HCT116 (cell line): ENCODE results near the gene NR2F2. TPM values are rescaled to one million over a fixed set of nuclear protein-coding genes. Genes with fewer than 3 reads are reported as not detected.

Experiments
- ATAC-seq: fragments of 200-7000 bp; cut with Tn5 transposase; 2 replicates; pipeline ENCODE4 v1.9.1; 2020; ENCODE audit warnings: mild to moderate bottlenecking, moderate library complexity
- BruUV-seq: library from RNA; stranded (reverse); fragments of 400-500 nt; replicated peaks from 2 replicates; lab custom pipeline; 2021; lab: Mats Ljungman, UMichigan
- CTCF ChIA-PET: fragments of 300-600 bp; sonication (Branson Sonifier 250); formaldehyde crosslinking; loops from one replicate; lab custom pipeline; 2021; ENCODE audit warnings: antibody characterized with exemption; lab: Charles Lee
- POLR2A ChIA-PET: fragments of 300-600, 350-600 bp; sonication (Branson Sonifier 250); formaldehyde crosslinking; loops from one replicate; lab custom pipeline; 2021; ENCODE audit warnings: antibody characterized with exemption; lab: Charles Lee
- RAD21 ChIA-PET, 2 experiments: fragments of 300-600 bp; sonication (Branson Sonifier 250); formaldehyde crosslinking; loops; one replicate each; lab custom pipeline; 2023; ENCODE audit warnings: low total read pairs in 2 of 2; ENCODE audit not compliant: uncharacterized antibody in 2 of 2, unreplicated experiment in 2 of 2, low non-redundant PET in 1 of 2; lab: Charles Lee
- DNase-seq: peaks from one replicate; pipeline ENCODE4 v3.0.0-alpha.2; 2010; ENCODE audit warnings: low read depth, low spot score
- H2AFZ ChIP-seq: fragments of 200-600 bp; shearing (Covaris generic), sonication (generic); 2 replicates; pipeline ENCODE4 v1.6.1; 2017; ENCODE audit warnings: low read depth, mixed run types, mixed read lengths, antibody characterized with exemption, low read length; ENCODE audit not compliant: poor library complexity, severe bottlenecking
- H3K27ac ChIP-seq: 2 replicates; pipeline ENCODE4 v1.5.1; 2012; ENCODE audit warnings: low read depth, low read length
- H3K27me3 ChIP-seq: fragments of 200-600 bp; sonication (generic); 2 replicates; pipeline ENCODE4 v1.6.1; 2016; ENCODE audit warnings: mixed run types, low read length, mixed read lengths; ENCODE audit not compliant: insufficient read depth
- H3K36me3 ChIP-seq, 2 experiments: fragments of 200-500 bp in 1 of 2; fragments of 200-600 bp in 1 of 2; sonication (Bioruptor generic) in 1 of 2; sonication (generic) in 1 of 2; 2 replicates each; pipeline versions ENCODE4 v1.5.1 to v1.6.1; 2014 to 2016; ENCODE audit warnings: low read length in 2 of 2, inconsistent platforms in 1 of 2, mixed read lengths in 1 of 2, mixed run types in 1 of 2; ENCODE audit not compliant: insufficient read depth in 2 of 2, control insufficient read depth in 1 of 2
- H3K4me1 ChIP-seq, 2 experiments: fragments of 200-600 bp in 1 of 2; sonication (generic) in 1 of 2; 2 replicates each; pipeline versions ENCODE4 v1.5.1 to v1.6.1; 2012 to 2017; ENCODE audit warnings: low read length in 2 of 2, inconsistent platforms in 1 of 2, mild to moderate bottlenecking in 1 of 2, mixed read lengths in 1 of 2, mixed run types in 1 of 2, moderate library complexity in 1 of 2; ENCODE audit not compliant: insufficient read depth in 2 of 2, control insufficient read depth in 1 of 2
- H3K4me2 ChIP-seq: fragments of 200-600 bp; sonication (generic); 2 replicates; pipeline ENCODE4 v1.6.1; 2017; ENCODE audit warnings: mixed run types, low read length, mixed read lengths
- H3K4me3 ChIP-seq, 2 experiments: fragments of 200-600 bp in 1 of 2; sonication (generic) in 1 of 2; replicated peaks in 1 of 2; 2 replicates each; pipeline ENCODE4 v1.5.1; 2011 to 2016; ENCODE audit warnings: low read length in 2 of 2, control low read depth in 1 of 2, low read depth in 1 of 2, mild to moderate bottlenecking in 1 of 2, mixed read lengths in 1 of 2, mixed run types in 1 of 2
- H3K79me2 ChIP-seq: fragments of 200-600 bp; sonication (generic); 2 replicates; pipeline ENCODE4 v1.6.1; 2017; ENCODE audit warnings: mild to moderate bottlenecking, mixed run types, low read length, moderate library complexity, mixed read lengths; ENCODE audit not compliant: insufficient read depth
- H3K9ac ChIP-seq: fragments of 200-600 bp; sonication (generic); 2 replicates; pipeline ENCODE4 v1.6.1; 2016; ENCODE audit warnings: low read length, mixed read lengths
- H3K9me2 ChIP-seq: fragments of 200-600 bp; sonication (generic), shearing (Covaris generic); 2 replicates; pipeline ENCODE4 v1.6.1; 2017; ENCODE audit warnings: mixed run types, mild to moderate bottlenecking, moderate library complexity; ENCODE audit not compliant: insufficient read depth
- H3K9me3 ChIP-seq, 2 experiments: fragments of 200-500 bp in 1 of 2; fragments of 200-600 bp in 1 of 2; sonication (Bioruptor generic) in 1 of 2; sonication (generic) in 1 of 2; 2 replicates each; pipeline ENCODE4 v1.6.1; 2014 to 2017; ENCODE audit warnings: low read length in 2 of 2, mixed read lengths in 2 of 2, inconsistent platforms in 1 of 2, low read depth in 1 of 2, mild to moderate bottlenecking in 1 of 2, mixed run types in 1 of 2, moderate library complexity in 1 of 2; ENCODE audit not compliant: control insufficient read depth in 1 of 2, insufficient read depth in 1 of 2
- H4K20me1 ChIP-seq: fragments of 200-600 bp; sonication (generic), shearing (Covaris generic); 2 replicates; pipeline ENCODE4 v1.6.1; 2017; ENCODE audit warnings: mixed run types, mild to moderate bottlenecking, moderate library complexity; ENCODE audit not compliant: insufficient read depth
- ATF3 ChIP-seq: IDR thresholded peaks from 2 replicates; pipeline ENCODE4 v1.6.1; 2012
- CEBPB ChIP-seq: IDR thresholded peaks from 2 replicates; pipeline ENCODE4 v1.6.1; 2012; ENCODE audit warnings: low read depth
- EGR1 ChIP-seq: IDR thresholded peaks from 2 replicates; pipeline ENCODE4 v1.6.1; 2012; ENCODE audit warnings: low read depth
- EZH2 ChIP-seq: fragments of 200-600 bp; sonication (generic); IDR thresholded peaks from 2 replicates; pipeline ENCODE4 v1.6.1; 2017; ENCODE audit warnings: antibody characterized with exemption, mixed run types
- EZH2phosphoT487 ChIP-seq: fragments of 200-600 bp; IDR thresholded peaks from 2 replicates; pipeline ENCODE4 v1.6.1; 2018; ENCODE audit warnings: antibody characterized with exemption, borderline replicate concordance
- FOSL1 ChIP-seq: IDR thresholded peaks from 2 replicates; pipeline ENCODE4 v1.6.1; 2012; ENCODE audit warnings: low read depth
- POLR2AphosphoS5 ChIP-seq: IDR thresholded peaks from 2 replicates; pipeline ENCODE4 v1.6.1; 2011; ENCODE audit warnings: mild to moderate bottlenecking, low read depth, low read length, moderate library complexity
- RAD21 ChIP-seq: IDR thresholded peaks from 2 replicates; pipeline ENCODE4 v1.6.1; 2012; ENCODE audit warnings: low read depth, mild to moderate bottlenecking
- TCF7L2 ChIP-seq: IDR thresholded peaks from 2 replicates; pipeline ENCODE4 v1.7.0; 2011; ENCODE audit warnings: borderline replicate concordance, inconsistent platforms; ENCODE audit not compliant: insufficient read depth, insufficient read length; ENCODE audit errors: extremely low read depth
- YY1 ChIP-seq: IDR thresholded peaks from 2 replicates; pipeline ENCODE4 v1.6.1; 2011; ENCODE audit warnings: low read length, low read depth, moderate library complexity, mild to moderate bottlenecking; ENCODE audit not compliant: insufficient replicate concordance; ENCODE audit errors: extremely low read depth
- ZFX ChIP-seq: fragments of 450-650 bp; IDR thresholded peaks from 2 replicates; pipeline ENCODE4 v1.6.1; 2017
- ZNF274 ChIP-seq: fragments of 200-500 bp; sonication (Bioruptor generic); IDR thresholded peaks from 2 replicates; pipeline ENCODE4 v1.6.1; 2014; ENCODE audit warnings: mild to moderate bottlenecking, low read depth, low read length, inconsistent platforms
- intact Hi-C: fragments of 100-400 bp; cut with micrococcal nuclease; formaldehyde crosslinking; loops from 2 replicates; pipeline ENCODE4 v1.10.0; 2022
- total RNA-seq: library from RNA; stranded (reverse); gene quantifications from one replicate; pipeline ENCODE4 v1.2.1, GENCODE V29; 2021; ENCODE audit not compliant: unreplicated experiment
- TF ChIP-seq, protein P1 (sequence below): IDR thresholded peaks from 2 replicates; pipeline ENCODE4 v1.6.1; 2012
- TF ChIP-seq, protein P2 (sequence below): IDR thresholded peaks from 2 replicates; pipeline ENCODE4 v1.6.1; 2011; ENCODE audit warnings: mild to moderate bottlenecking, low read length, moderate library complexity; ENCODE audit not compliant: insufficient replicate concordance; ENCODE audit errors: extremely low read depth
- TF ChIP-seq, protein P3 (sequence below): IDR thresholded peaks from 2 replicates; pipeline ENCODE4 v1.6.1; 2012; ENCODE audit warnings: low read depth

NR2F2 gene
- total RNA-seq, 1 experiment from 2014 or later, result 61.4 TPM

DNA sequence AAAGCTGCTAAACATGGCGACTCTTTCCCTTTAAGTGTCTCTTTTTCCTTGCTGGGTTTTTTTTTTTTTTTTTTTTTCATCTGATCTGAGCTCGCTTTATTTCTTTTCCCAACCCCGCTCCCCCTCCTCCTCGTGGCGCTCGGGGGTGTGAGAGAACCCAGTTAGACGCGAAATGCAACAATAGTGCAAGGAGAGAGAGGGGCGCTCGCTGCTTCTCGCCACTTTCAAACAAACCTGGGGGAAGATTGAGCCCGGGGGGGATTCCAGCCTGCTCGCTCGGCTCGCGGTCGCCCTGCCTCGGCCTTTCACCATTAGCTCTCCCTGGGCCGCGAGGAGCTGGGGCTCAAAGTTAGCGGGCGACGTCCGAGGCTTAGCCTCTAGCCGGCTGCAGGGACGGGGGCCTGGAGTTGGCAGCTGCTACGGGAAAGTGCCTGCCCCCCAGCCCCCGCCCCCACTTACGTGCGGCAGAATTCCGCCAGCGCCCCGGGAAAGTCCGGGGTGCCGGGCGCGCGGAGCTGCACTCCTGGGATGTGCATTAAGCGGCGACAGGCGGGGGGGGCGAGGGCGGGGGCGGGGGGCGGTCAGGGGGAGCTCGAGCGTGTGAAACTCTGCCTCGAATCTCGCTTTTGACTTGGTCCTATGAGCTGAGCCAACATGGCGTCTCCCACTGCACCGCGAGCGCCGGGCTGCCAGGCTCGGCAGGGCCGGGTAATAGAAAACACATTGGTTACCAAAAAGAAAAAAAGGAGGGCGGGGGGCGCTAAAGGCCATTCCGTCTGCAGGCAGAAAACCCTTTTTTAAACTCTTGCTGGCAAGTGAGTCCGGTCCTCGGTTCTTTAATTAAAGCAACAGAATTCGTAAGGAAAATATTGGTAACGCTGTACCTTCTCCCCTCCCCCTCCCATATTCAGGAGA lies 10.4 kb downstream of the NR2F2 start:
- POLR2A ChIA-PET, result no interaction called here
- no peak overlapping the region for H3K9ac ChIP-seq
- H3K9me3 ChIP-seq, result no peaks in the 10 kb centered on the region
- CTCF ChIA-PET, result no interaction called here
- peaks cover 99% of the 10 kb centered on the region for H3K79me2 ChIP-seq
- H3K27ac ChIP-seq, result no peak overlapping the region
- no peak overlapping the region for H2AFZ ChIP-seq
- H3K36me3 ChIP-seq, result peaks cover 21 to 50% of the 10 kb centered on the region in 2 experiments
- intact Hi-C loops, result no loop called here
- H4K20me1 ChIP-seq, result peaks cover 19% of the 10 kb centered on the region; the same call in 1 of the 2 replicates
- DNase-seq (no peak), ATAC-seq (no peak)
- H3K4me3 ChIP-seq, result no peak overlapping the region
- peaks cover 7 to 26% of the 10 kb centered on the region in 2 experiments; a peak in 3 of 4 replicates for H3K4me1 ChIP-seq
- H3K9me2 ChIP-seq, result no peaks in the 10 kb centered on the region
- no peak overlapping the region for H3K4me2 ChIP-seq
- RAD21 ChIA-PET, result no interaction called here
- no TSS peak for BruUV-seq
- no peaks in the 10 kb centered on the region for H3K27me3 ChIP-seq
- TF ChIP-seq EZH2 (no peak), POLR2AphosphoS5 (no peak), ZFX (no peak), EZH2phosphoT487 (no peak), EGR1 (no peak), CEBPB (no peak), YY1 (no peak), FOSL1 (no peak), RAD21 (no peak), TCF7L2 (no peak), ZNF274 (no peak), ATF3 (no peak)
- TF ChIP-seq, protein P1, sequence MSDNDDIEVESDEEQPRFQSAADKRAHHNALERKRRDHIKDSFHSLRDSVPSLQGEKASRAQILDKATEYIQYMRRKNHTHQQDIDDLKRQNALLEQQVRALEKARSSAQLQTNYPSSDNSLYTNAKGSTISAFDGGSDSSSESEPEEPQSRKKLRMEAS, result no peak
- TF ChIP-seq, protein P2, sequence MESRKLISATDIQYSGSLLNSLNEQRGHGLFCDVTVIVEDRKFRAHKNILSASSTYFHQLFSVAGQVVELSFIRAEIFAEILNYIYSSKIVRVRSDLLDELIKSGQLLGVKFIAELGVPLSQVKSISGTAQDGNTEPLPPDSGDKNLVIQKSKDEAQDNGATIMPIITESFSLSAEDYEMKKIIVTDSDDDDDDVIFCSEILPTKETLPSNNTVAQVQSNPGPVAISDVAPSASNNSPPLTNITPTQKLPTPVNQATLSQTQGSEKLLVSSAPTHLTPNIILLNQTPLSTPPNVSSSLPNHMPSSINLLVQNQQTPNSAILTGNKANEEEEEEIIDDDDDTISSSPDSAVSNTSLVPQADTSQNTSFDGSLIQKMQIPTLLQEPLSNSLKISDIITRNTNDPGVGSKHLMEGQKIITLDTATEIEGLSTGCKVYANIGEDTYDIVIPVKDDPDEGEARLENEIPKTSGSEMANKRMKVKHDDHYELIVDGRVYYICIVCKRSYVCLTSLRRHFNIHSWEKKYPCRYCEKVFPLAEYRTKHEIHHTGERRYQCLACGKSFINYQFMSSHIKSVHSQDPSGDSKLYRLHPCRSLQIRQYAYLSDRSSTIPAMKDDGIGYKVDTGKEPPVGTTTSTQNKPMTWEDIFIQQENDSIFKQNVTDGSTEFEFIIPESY, result no peak
- TF ChIP-seq, protein P3, sequence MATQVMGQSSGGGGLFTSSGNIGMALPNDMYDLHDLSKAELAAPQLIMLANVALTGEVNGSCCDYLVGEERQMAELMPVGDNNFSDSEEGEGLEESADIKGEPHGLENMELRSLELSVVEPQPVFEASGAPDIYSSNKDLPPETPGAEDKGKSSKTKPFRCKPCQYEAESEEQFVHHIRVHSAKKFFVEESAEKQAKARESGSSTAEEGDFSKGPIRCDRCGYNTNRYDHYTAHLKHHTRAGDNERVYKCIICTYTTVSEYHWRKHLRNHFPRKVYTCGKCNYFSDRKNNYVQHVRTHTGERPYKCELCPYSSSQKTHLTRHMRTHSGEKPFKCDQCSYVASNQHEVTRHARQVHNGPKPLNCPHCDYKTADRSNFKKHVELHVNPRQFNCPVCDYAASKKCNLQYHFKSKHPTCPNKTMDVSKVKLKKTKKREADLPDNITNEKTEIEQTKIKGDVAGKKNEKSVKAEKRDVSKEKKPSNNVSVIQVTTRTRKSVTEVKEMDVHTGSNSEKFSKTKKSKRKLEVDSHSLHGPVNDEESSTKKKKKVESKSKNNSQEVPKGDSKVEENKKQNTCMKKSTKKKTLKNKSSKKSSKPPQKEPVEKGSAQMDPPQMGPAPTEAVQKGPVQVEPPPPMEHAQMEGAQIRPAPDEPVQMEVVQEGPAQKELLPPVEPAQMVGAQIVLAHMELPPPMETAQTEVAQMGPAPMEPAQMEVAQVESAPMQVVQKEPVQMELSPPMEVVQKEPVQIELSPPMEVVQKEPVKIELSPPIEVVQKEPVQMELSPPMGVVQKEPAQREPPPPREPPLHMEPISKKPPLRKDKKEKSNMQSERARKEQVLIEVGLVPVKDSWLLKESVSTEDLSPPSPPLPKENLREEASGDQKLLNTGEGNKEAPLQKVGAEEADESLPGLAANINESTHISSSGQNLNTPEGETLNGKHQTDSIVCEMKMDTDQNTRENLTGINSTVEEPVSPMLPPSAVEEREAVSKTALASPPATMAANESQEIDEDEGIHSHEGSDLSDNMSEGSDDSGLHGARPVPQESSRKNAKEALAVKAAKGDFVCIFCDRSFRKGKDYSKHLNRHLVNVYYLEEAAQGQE, result no peak
